IPS DF 4.7 (cell line): ENCODE data around the gene KCNK10.

Experiments
- DNase-seq: peaks from one replicate; pipeline ENCODE4 v3.0.0-alpha.2; 2013; ENCODE audit warnings: low spot score; ENCODE audit errors: extremely low read depth

The KCNK10 gene

DNA sequence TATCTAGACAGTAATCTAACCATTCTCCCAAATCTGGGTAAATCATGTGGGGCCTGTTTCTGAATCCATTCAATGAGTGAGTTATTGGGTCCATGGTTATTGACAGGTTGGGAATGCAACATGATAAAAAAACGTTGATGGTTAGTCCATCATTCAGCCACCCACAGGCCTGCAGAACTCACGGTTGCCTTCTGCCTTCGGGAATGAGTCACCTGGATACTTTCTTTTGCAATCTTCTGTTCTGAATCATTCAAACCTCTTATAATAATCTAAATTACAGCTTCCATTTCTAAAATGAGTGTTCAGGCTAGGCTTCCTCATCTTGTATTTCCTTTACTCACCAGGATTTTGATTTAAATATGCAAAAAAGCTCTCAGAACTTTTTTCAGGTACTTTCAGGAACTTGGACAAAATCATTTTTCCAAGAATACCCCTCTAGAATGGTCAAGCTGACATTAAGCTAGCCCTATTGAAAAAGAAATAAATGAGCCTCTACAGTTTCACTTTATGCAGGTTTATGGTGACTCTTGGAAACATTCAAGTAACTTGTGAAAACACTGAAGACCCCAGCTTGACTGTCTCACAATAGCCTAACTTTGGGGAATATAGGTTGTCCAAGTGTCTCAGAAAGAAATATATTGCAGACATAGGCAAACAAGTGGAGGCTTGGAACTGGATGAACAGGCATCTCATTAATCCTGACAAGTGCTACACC is 94.4 kb downstream of the KCNK10 start:
- no peak for DNase-seq

- DNase-seq = no peak
These were observed 95.4 kb downstream of the KCNK10 start for GRCh38 chr14:88227693-88228092.

- no peak for DNase-seq
These were observed 97.3 kb downstream of the KCNK10 start for GRCh38 chr14:88225721-88226120.

DNA sequence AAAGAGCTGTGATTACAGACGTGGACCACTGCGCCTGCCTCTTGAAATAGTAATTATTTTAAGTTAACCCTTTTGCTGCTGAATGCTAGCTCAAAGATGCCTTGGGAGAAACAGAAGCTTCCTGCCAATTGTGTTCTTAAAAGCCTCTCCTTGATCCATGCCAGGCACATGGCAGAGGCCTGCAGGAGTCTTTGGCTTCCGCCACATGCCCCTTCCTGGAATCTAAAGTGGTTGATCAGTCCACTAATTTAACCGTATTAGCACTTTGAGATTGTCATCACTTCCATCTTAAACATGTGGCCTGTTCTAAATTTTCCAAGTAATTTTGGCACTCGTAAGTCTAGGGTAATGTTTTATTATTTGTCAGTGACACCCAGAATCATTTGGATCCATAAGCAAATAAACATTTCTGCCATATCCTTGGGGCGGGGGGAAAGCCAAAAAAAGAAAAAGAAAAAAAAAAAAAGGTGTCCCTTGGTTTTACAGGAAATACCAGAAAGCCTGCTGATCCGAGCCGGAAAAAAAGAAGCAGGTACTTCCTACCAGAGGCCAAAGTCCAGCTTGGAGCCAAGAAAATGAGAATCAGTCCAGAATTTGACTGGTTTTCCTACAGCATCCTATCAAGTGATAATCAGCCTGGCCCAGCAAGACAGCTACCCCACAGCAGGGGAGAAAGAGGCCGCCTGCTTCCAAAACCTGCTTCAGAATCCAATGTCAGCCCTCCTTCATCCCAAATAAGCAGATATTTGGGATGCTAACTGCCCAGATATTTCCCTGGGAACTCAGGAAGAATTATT is 104.8 kb downstream of the KCNK10 start:
- DNase-seq = no peak

GRCh38 chr14:88212691-88213090 is 110.4 kb downstream of the KCNK10 start:
- DNase-seq = no peak

- no peak for DNase-seq
These were observed 112.6 kb downstream of the KCNK10 start for GRCh38 chr14:88210426-88210825.

DNA sequence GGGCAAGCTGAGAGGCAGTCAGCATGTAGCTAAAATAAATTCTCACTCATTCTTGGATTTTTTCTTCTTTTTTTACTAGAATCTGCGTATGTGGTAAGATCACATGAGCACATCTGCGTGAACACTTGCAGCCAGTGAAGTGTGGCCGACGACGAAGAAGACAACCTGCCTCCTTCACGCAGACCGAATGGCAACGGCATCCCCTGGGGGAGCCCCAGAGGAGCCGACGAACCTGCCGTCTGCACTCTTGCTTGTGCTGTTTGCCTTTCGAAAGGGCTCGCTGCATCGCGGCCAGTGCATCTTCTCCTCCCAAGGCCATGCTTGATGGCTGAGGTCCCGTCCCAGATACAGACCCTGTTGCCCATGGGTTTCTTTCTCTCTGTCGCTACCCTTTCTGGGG is 113.8 kb downstream of the KCNK10 start:
- no peak for DNase-seq

- no peak for DNase-seq
These were observed 114.2 kb downstream of the KCNK10 start for GRCh38 chr14:88208858-88209257.

- no peak for DNase-seq
These were observed 118.8 kb downstream of the KCNK10 start for GRCh38 chr14:88204221-88204620.

DNA sequence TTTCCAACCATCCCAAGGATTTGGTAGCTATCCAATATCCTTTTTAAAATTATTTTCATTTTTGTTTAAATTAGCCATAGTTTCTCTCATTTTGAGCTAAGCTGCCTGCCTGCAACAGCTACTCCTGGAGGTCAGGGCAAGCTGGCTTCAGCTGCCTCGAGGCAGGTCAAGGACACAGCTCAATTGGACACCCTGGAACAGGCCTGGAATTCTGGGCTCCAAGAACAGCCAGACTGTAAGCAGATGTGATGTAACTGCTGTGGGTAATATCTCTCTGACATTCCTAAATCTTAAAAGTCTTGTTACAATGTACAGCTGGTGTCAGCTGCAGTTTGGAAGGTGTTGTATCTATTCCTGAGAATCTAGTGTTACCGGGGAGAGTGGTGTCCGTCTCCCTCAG is 119.8 kb downstream of the KCNK10 start:
- DNase-seq = no peak

GRCh38 chr14:88202286-88202685 is 120.8 kb downstream of the KCNK10 start:
- DNase-seq = no peak

GRCh38 chr14:88201851-88202250 is 121.2 kb downstream of the KCNK10 start:
- DNase-seq = no peak

GRCh38 chr14:88199882-88200281 is 123.2 kb downstream of the KCNK10 start:
- DNase-seq = no peak

GRCh38 chr14:88198446-88198845 is 124.6 kb downstream of the KCNK10 start:
- no peak for DNase-seq

- no peak for DNase-seq
These were observed 126.1 kb downstream of the KCNK10 start for GRCh38 chr14:88196925-88197324.

DNA sequence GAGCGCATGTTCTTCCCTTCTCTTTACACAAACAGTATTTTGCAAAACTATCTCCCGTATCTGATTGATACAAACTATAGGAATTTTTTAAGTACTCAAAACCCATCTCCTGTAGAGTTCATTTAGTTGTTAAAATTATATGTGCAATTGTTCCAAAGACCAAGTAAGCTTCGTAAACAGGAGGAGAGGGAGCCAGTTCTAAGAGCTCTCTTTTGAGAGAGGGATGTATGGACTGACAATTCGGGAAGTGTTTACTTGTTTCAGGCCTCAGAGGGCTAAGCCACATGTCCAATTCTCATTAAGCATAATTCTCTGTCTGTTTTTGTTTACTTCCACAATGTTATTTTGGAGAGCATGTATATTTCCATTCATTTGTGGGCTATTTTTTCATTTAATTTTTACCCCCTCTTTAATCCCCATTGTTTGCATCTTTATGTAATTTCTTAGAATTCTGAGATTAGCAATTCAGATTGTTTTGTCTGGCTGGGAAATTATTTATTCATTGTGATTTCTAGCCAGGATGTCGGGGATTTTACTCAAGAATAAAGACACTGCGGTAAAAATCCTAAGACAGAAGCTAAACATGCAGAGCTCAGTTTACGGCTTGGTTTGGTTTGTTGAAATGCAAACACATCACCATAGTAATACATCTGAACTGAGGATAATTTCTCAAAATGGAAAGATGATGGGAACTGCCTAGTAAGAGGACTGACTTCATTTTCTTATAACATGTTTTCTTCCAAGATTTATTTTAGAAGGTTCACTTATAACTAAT is 126.8 kb downstream of the KCNK10 start:
- DNase-seq = no peak

DNA sequence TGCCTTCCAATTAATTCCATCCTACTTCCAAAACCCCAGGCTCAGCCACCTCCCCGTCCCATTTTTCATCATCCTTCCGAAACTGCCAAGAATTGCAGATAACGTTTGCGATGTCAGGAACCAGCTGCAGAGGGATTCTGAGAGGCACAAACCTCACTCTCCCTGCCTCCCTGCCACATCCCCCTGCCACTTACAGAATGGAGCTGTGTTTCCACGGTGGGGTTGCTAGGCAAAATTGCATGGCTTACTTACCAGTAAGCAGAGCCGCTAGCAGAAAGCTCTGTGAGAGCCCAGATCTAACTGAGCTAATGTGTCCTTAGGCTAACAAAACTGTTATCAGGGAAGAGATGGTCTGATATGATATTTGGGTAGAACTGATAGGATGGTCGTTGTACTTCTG is 127.4 kb downstream of the KCNK10 start:
- no peak for DNase-seq

GRCh38 chr14:88194531-88194930 is 128.5 kb downstream of the KCNK10 start:
- no peak for DNase-seq

GRCh38 chr14:88191605-88192004 is 131.5 kb downstream of the KCNK10 start:
- no peak for DNase-seq

DNA sequence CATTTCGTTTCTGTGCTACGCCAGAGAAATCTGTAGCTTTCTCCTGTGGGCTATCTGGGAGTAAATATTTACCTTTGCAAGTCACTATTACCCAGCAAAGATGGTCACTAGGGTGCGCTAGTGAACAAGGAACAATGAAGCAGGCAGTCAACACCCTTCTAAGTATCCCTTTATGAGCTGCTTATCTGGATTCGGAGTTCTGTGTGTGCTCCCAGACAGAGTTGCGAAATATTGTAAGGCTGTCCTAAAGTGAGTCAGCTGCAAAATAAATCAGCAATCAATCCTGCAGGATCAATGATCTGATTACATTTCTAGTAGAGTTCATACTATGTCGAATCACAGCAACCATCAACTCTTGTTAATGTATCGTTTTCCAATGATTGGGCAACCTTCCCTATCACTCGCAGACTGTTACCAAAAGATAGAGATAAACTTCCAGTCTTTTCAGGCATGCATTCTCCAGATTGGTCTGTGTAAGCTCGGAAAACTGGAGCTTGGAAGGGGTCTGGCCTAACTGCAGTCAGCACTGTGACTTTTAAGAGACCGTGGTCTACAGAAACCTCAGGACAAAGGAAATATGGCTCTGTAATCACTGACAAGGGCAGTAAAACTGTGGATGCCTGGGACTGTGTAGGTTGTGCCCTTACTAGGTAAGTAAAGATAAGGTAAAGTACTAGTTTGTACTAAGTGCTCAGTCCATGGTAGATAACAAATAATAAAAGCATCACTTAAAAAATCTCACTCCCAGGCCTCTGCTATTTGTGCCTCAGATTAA is 133.5 kb downstream of the KCNK10 start:
- DNase-seq = peak; percentile 89

DNA sequence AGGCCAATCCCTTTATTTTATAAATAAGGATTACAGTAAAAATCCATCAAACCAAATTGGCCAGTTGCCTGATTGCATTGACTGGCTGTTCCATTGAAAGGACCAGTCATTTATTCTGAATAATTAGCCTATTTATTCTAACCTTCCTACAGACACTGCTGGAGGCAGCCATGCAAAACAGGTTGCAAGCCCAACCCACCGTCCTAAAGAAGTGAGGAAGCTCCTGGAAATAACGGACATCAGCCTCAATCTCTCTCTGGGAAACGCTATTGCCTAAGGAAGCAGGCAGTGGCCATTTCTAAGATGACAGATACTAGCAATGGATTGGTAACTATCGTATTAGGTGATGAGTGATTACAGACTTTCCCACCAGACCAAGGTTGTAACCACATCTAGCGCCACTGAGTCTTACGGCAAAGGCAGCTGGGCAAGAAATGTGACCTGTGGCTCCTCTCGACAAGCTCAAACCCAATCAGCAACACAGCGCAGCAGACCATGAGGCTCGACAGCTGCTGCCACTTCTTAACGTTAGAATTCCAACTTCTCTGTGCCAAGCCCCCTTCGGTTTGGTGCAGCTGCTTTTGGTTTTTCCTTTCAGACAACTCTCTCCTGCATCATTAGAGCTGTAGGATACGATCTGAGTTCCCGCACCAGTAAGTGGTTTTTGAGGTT is 134.2 kb downstream of the KCNK10 start:
- no peak for DNase-seq
